ENCODE measurements around the gene ZNF460. TPM values are rescaled to one million over a fixed set of nuclear protein-coding genes. Genes with fewer than 3 reads are reported as not detected.

Gene ZNF460
- total and polyA plus RNA-seq, 2 of the 8 experiments (the other 6 are each of a cell fraction or from before 2014, with no cell fraction given): 9.3 to 57.9 TPM

- Histone ChIP-seq H3K23ac (ENCODE audit: insufficient read length) (no peak overlapping the region), H2BK15ac (ENCODE audit: low read length) (no peak overlapping the region), H3K14ac (ENCODE audit: insufficient read length) (no peak overlapping the region), H3K79me2 (ENCODE audit: control insufficient read depth in 1 of 2, insufficient read depth in 2 of 2, low read length in 2 of 2) (no peaks in the 10 kb centered on the region), H3K4me1 (replicated peaks in 1 of 4; ENCODE audit: control insufficient read depth in 3 of 4, insufficient read depth in 4 of 4, low read length in 3 of 4) (no peaks in the 10 kb centered on the region), H4K91ac (replicated peaks; ENCODE audit: insufficient read length, low read length) (no peak overlapping the region), H3K4me2 (ENCODE audit: insufficient read depth in 1 of 2, low read depth in 2 of 2, low read length in 2 of 2) (no peak overlapping the region), H3K56ac (replicated peaks; ENCODE audit: insufficient read length, low read depth, low read length) (no peak overlapping the region), H4K8ac (ENCODE audit: extremely low read depth, insufficient read depth, low read length) (no peak overlapping the region), H3K36me3 (ENCODE audit: control insufficient read depth in 2 of 4, insufficient read depth in 4 of 4, low read length in 3 of 4) (peaks cover 8 to 52% (median 41%) of the 10 kb centered on the region in 4 experiments; a peak in 7 of 8 replicates), H2BK12ac (ENCODE audit: low read depth, low read length) (no peak overlapping the region), H3K79me1 (ENCODE audit: low read depth, low read length) (no peaks in the 10 kb centered on the region), H3K27me3 (replicated peaks in 1 of 4; ENCODE audit: control insufficient read depth in 3 of 4, extremely low read depth in 1 of 4, insufficient read depth in 3 of 4, low read length in 3 of 4) (no peaks in the 10 kb centered on the region), H3K23me2 (ENCODE audit: low read depth, low read length) (no peaks in the 10 kb centered on the region), H3K27ac (ENCODE audit: low read depth, low read length) (no peak overlapping the region), H3K18ac (ENCODE audit: extremely low read depth, low read length) (no peak overlapping the region), H2BK120ac (replicated peaks; ENCODE audit: low read depth, low read length) (no peak overlapping the region), H3K4ac (replicated peaks; ENCODE audit: insufficient read length, low read depth, low read length) (no peak overlapping the region), H4K20me1 (replicated peaks in 1 of 2; ENCODE audit: control insufficient read depth in 1 of 2, insufficient read depth in 2 of 2, low read length in 2 of 2) (peaks cover 3 to 4% of the 10 kb centered on the region in 2 experiments), H3K4me3 (ENCODE audit: extremely low read depth in 1 of 4, insufficient read depth in 2 of 4, low read depth in 3 of 4, low read length in 4 of 4) (no peak overlapping the region), H4K5ac (ENCODE audit: insufficient read length, low read depth, low read length) (no peak overlapping the region), H2BK5ac (ENCODE audit: low read depth, low read length) (no peak overlapping the region), H3K9ac (replicated peaks in 1 of 4; ENCODE audit: extremely low read depth in 1 of 4, low read depth in 3 of 4, low read length in 3 of 4) (no peak overlapping the region), H2AK5ac (ENCODE audit: low read depth, low read length) (no peak overlapping the region), H2BK20ac (ENCODE audit: low read length) (no peak overlapping the region), H3K9me3 (ENCODE audit: insufficient read depth in 2 of 2, low read depth in 1 of 2, low read length in 1 of 2) (no peaks in the 10 kb centered on the region), H2AFZ (ENCODE audit: low read length) (no peak overlapping the region)
- DNase-seq (ENCODE audit: low read depth in 1 of 2, low spot score in 2 of 2): no peak
- FAIRE-seq: no peak
- CTCF ChIA-PET (ENCODE audit: partially characterized antibody): no interaction called here
- no peak for TF ChIP-seq CBX5 (IDR thresholded peaks at IDR 0.05; ENCODE audit: low read depth, low read length)
- no peak for TF ChIP-seq TBP (IDR thresholded peaks at IDR 0.05; ENCODE audit: low read depth, low read length)
- no peak for TF ChIP-seq POU5F1 (IDR thresholded peaks at IDR 0.05; ENCODE audit: low read depth, low read length)
- TF ChIP-seq HDAC6 (IDR thresholded peaks at IDR 0.05; ENCODE audit: low read depth, low read length): no peak
- TF ChIP-seq MAX (IDR thresholded peaks at IDR 0.05): no peak
- no peak for TF ChIP-seq RAD21 (IDR thresholded peaks at IDR 0.05 in 1 of 2, conservative IDR thresholded peaks at IDR 0.05 in 1 of 2; ENCODE audit: low read depth in 2 of 2, low read length in 2 of 2)
- no peak for TF ChIP-seq ASH2L (IDR thresholded peaks at IDR 0.05; ENCODE audit: low read length)
- TF ChIP-seq KDM5A (IDR thresholded peaks at IDR 0.05; ENCODE audit: low read length): no peak
- TF ChIP-seq PHF8 (conservative IDR thresholded peaks at IDR 0.05; ENCODE audit: low read depth, low read length): no peak
- TF ChIP-seq KDM4A (IDR thresholded peaks at IDR 0.05; ENCODE audit: low read depth, low read length, severe bottlenecking): no peak
- TF ChIP-seq RBBP5 (IDR thresholded peaks at IDR 0.05; ENCODE audit: borderline replicate concordance, low read depth, low read length): no peak
- POLR2A ChIA-PET (ENCODE audit: partially characterized antibody): no interaction called here
- WGBS, 2 experiments (ENCODE audit: extremely low coverage in 1 of 2, insufficient coverage in 1 of 2, insufficient read length in 1 of 2, insufficient replicate concordance in 2 of 2, low coverage in 1 of 2, low lambda C conversion rate in 2 of 2, missing lambda C conversion rate in 1 of 2): 100% methylated on average over 1 of the region's 1 CpG; no CpG with 5 or more reads in 1 of the 2 experiments
These were observed 31.0 kb upstream of the ZNF460 start for GRCh38 chr19:57249329-57249728.
